ENCODE measurements around the gene ENHO. TPM values are rescaled to one million over a fixed set of nuclear protein-coding genes. Genes with fewer than 3 reads are reported as not detected.

Gene ENHO
- total RNA-seq, 1 donor from 2014 or later = not detected

DNA sequence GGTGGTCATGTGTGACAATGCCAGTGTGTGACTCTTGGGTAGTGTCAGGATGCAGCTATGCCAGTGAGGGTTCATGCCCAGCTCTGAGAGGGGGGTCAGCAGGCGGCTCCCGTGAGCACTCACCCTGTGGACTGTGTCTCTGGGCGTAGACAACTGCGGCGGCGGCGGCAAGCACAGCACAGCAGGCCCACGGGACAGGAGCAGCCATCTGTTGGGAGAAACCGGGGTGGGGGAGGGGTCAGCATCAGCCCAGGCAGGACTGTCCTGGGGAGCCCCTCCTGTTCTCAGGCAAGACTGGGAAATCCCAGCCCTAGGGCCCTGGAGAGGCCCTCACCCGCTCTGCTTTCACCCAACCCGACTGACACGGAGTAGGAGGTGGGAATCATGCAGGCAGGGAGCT lies 46.0 kb upstream of the ENHO start:
- intact Hi-C loops (cut with DNase I) = no loop called here
- no peaks in the 10 kb centered on the region for H3K27me3 ChIP-seq
- no peak overlapping the region for H3K4me3 ChIP-seq

DNA sequence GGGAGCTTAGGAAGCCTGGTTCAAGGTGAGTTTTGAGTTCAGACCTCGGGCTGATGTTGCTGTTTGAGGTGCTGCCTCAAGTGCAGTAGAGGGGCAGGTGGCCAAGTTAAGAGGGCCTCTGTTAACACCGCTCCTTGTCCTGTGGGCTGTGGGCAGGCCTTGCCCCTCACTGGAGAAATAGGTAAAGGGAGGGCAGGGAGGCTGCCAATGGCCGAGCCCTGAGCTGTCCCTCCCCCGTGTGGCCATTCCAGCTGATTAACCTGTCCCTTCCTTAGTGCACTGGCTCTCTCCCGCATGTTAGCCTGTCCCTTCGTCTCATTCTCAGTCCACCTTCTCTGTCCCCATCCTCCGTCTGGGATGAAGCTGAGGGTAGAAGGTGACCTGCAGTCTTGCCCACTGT lies 45.3 kb upstream of the ENHO start:
- H3K36me3 ChIP-seq = no peaks in the 10 kb centered on the region
- intact Hi-C loops (cut with DNase I) = no loop called here

More for the DNA sequence above, 46.0 kb upstream of the ENHO start:
- TF ChIP-seq, protein P1, sequence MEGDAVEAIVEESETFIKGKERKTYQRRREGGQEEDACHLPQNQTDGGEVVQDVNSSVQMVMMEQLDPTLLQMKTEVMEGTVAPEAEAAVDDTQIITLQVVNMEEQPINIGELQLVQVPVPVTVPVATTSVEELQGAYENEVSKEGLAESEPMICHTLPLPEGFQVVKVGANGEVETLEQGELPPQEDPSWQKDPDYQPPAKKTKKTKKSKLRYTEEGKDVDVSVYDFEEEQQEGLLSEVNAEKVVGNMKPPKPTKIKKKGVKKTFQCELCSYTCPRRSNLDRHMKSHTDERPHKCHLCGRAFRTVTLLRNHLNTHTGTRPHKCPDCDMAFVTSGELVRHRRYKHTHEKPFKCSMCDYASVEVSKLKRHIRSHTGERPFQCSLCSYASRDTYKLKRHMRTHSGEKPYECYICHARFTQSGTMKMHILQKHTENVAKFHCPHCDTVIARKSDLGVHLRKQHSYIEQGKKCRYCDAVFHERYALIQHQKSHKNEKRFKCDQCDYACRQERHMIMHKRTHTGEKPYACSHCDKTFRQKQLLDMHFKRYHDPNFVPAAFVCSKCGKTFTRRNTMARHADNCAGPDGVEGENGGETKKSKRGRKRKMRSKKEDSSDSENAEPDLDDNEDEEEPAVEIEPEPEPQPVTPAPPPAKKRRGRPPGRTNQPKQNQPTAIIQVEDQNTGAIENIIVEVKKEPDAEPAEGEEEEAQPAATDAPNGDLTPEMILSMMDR (IDR thresholded peaks at IDR 0.05) = no peak
- TF ChIP-seq POLR2A (IDR thresholded peaks at IDR 0.05) (no peak), POLR2AphosphoS5 (IDR thresholded peaks at IDR 0.05; ENCODE audit: insufficient read depth in 1 of 2, low read depth in 1 of 2) (no peak)
- H3K4me1 ChIP-seq = no peaks in the 10 kb centered on the region
- H3K9me3 ChIP-seq = no peaks in the 10 kb centered on the region
- no peaks in the 10 kb centered on the region for H3K36me3 ChIP-seq
- no peak overlapping the region for H3K27ac ChIP-seq
- no peak for DNase-seq (ENCODE audit: extremely low spot score in 2 of 2)

DNA sequence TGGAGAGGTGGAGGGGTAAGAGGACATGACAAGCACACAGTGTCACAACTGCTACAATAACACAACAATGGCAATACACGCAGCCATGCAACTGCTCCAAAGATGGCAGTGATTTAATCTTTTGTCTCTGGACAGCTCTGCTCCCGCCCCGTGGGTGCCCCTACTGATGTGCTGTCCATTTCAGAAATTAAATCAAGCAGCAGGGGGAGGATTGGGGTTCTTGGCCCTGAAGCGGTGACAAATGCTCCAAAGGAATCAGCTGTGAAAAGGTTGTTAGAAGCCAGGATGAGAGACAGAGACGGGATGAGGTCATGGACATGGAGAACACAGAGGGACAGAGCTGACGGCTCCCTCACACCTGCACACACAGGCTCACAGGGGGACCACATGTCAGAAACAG lies 44.2 kb upstream of the ENHO start:
- intact Hi-C loops (cut with DNase I) = no loop called here
- no peaks in the 10 kb centered on the region for H3K27me3 ChIP-seq
- no peaks in the 10 kb centered on the region for H3K9me3 ChIP-seq
- H3K27ac ChIP-seq = no peak overlapping the region
- TF ChIP-seq POLR2A (IDR thresholded peaks at IDR 0.05) (no peak), POLR2AphosphoS5 (IDR thresholded peaks at IDR 0.05; ENCODE audit: insufficient read depth in 1 of 2, low read depth in 1 of 2) (no peak)
- TF ChIP-seq, protein P1 (IDR thresholded peaks at IDR 0.05) = no peak
- H3K4me1 ChIP-seq = no peaks in the 10 kb centered on the region
- DNase-seq (ENCODE audit: extremely low spot score in 2 of 2) = no peak
- no peak overlapping the region for H3K4me3 ChIP-seq
- H3K36me3 ChIP-seq = peaks cover 0 to 5% of the 10 kb centered on the region in 2 donors

More for the DNA sequence above, 45.3 kb upstream of the ENHO start:
- H3K27me3 ChIP-seq = no peaks in the 10 kb centered on the region
- TF ChIP-seq POLR2A (IDR thresholded peaks at IDR 0.05) = no peak
- TF ChIP-seq POLR2AphosphoS5 (IDR thresholded peaks at IDR 0.05; ENCODE audit: insufficient read depth in 1 of 2, low read depth in 1 of 2) = no peak
- TF ChIP-seq, protein P1 (IDR thresholded peaks at IDR 0.05) = no peak
- no peak overlapping the region for H3K27ac ChIP-seq
- H3K9me3 ChIP-seq = no peaks in the 10 kb centered on the region
- no peak for DNase-seq (ENCODE audit: extremely low spot score in 2 of 2)
- H3K4me1 ChIP-seq = no peaks in the 10 kb centered on the region
- H3K4me3 ChIP-seq = no peak overlapping the region

DNA sequence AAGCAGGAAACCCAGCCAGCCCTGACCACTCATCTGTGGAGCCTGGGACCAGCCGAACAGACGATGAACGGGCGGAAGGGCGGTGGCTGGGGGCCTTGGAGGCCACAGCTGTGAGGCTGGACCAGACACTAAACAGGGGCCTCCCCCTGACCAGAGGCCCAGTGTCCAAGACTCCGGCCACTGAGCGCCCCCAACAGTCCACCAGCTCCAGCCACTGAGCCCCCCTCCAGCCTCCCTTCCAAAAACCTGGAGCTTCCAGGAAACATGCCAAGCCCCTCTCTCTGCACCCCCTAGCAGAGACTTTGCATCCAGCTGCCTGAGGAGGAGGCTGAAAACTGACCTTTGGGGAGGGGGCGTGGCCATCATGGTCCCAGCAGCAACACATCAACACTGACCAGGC lies 43.5 kb upstream of the ENHO start:
- Histone ChIP-seq H3K27me3 (no peaks in the 10 kb centered on the region), H3K4me1 (no peaks in the 10 kb centered on the region), H3K36me3 (peaks cover 0 to 5% of the 10 kb centered on the region in 2 donors), H3K27ac (no peak overlapping the region), H3K9me3 (no peaks in the 10 kb centered on the region), H3K4me3 (no peak overlapping the region)
- intact Hi-C loops (cut with DNase I) = no loop called here
- no peak for DNase-seq (ENCODE audit: extremely low spot score in 2 of 2)
- TF ChIP-seq, protein P1 (IDR thresholded peaks at IDR 0.05) = no peak
- TF ChIP-seq POLR2A (IDR thresholded peaks at IDR 0.05) = no peak
- no peak for TF ChIP-seq POLR2AphosphoS5 (IDR thresholded peaks at IDR 0.05; ENCODE audit: insufficient read depth in 1 of 2, low read depth in 1 of 2)

DNA sequence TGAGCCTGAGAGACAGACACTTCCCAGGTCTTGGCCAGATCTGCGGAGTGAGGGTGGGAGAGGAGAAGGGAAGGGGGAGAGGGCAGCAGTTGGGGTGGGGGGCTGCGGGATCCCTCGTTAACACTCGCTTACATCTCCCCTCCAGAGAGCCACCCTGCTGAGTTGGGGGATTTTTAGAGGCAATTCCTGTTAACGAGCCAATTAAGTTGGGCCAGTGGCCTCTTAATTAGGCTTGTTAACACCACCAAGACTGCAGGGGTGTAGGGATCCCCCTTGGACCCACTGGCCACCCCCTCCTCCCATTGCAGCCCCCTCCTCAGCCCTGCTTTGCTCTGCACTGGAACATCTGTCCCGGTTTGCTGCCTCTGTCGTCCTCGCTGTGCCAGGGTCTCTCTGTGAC lies 43.1 kb upstream of the ENHO start:
- no peaks in the 10 kb centered on the region for H3K27me3 ChIP-seq
- TF ChIP-seq, protein P1 (IDR thresholded peaks at IDR 0.05) = no peak
- TF ChIP-seq POLR2A (IDR thresholded peaks at IDR 0.05) (no peak), POLR2AphosphoS5 (IDR thresholded peaks at IDR 0.05; ENCODE audit: insufficient read depth in 1 of 2, low read depth in 1 of 2) (no peak)
- intact Hi-C loops (cut with DNase I) = no loop called here

More for the DNA sequence above, 43.1 kb upstream of the ENHO start:
- Histone ChIP-seq H3K4me3 (no peak overlapping the region), H3K9me3 (no peaks in the 10 kb centered on the region), H3K36me3 (peaks cover 0 to 5% of the 10 kb centered on the region in 2 donors), H3K4me1 (peaks cover under 1% of the 10 kb centered on the region), H3K27ac (no peak overlapping the region)
- no peak for DNase-seq (ENCODE audit: extremely low spot score in 2 of 2)

All from vagina (tissue), 2 donors.